ENCODE measurements around the gene PVRIG. TPM values are rescaled to one million over a fixed set of nuclear protein-coding genes. Genes with fewer than 3 reads are reported as not detected.

The PVRIG gene
- total RNA-seq, 1 experiment from 2014 or later, result 0.70 TPM

DNA sequence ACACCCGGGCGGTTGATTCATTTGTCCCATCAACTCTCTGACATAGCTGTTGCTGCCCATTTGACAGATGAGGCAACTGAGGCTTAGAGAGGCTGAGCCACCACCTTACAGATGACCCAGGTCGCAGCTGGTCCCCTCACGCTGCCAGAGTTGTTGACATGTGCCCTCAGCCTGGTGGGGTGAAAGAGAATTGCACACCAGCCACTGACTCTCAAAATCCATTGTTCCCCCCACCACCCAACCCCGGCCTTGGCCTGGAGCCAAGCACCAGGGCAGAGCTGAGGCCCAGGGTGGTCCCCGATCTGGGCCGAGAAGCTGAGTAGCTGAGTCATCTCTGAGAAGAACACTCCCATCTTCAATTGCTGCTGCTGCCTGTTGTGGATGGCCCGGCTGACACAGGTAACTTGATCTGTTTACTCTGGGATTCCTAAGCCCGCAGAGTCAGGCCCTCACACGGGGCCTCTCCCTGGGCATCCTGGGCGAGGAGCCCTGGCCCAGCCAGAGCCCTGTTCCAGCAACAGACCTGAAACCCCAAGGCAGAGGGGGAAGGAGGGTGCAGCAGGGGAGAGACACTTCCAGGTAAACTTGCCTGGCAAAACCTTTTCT, 27.5 kb downstream of the PVRIG start:
- Histone ChIP-seq H3T11ph (ENCODE audit: low read length) (no peak overlapping the region), H4K8ac (replicated peaks; ENCODE audit: insufficient read length, low read depth, low read length) (no peak overlapping the region), H4K91ac (ENCODE audit: insufficient read length, low read depth, low read length) (no peak overlapping the region), H3K56ac (ENCODE audit: insufficient read length, low read depth, low read length) (no peak overlapping the region), H2BK5ac (ENCODE audit: insufficient read length, low read length) (no peak overlapping the region), H2AFZ (ENCODE audit: low read length) (no peak overlapping the region), H2BK15ac (ENCODE audit: low read depth, low read length) (no peak overlapping the region), H3K14ac (ENCODE audit: insufficient read depth, low read length) (no peak overlapping the region), H3K23me2 (ENCODE audit: insufficient read length, low read depth, low read length, poor library complexity, severe bottlenecking) (no peaks in the 10 kb centered on the region), H3K79me1 (ENCODE audit: insufficient read depth, low read depth, low read length, poor library complexity, severe bottlenecking) (no peaks in the 10 kb centered on the region), H2AK5ac (ENCODE audit: insufficient read length, low read length) (no peak overlapping the region), H3K23ac (ENCODE audit: insufficient read length, low read depth, low read length) (no peak overlapping the region), H3K9me3 (ENCODE audit: control insufficient read depth, low read depth, low read length) (no peaks in the 10 kb centered on the region), H2BK120ac (ENCODE audit: low read depth, low read length, poor library complexity, severe bottlenecking) (no peak overlapping the region), H4K20me1 (ENCODE audit: control insufficient read depth, insufficient read depth, insufficient read length) (no peaks in the 10 kb centered on the region), H3K27me3 (ENCODE audit: insufficient read depth, low read length) (no peaks in the 10 kb centered on the region), H2BK20ac (ENCODE audit: low read depth, low read length, poor library complexity, severe bottlenecking) (no peak overlapping the region), H3K18ac (ENCODE audit: insufficient read length, low read depth, low read length) (peak overlapping the region; percentile 21), H2BK12ac (ENCODE audit: insufficient read length, low read depth, low read length) (no peak overlapping the region), H3K9ac (ENCODE audit: extremely low read depth, insufficient read length, low read length) (no peak overlapping the region), H4K5ac (ENCODE audit: insufficient read length, low read depth, low read length) (no peak overlapping the region), H3K4me1 (ENCODE audit: insufficient read depth, low read length) (no peaks in the 10 kb centered on the region; the same call in 1 of the 2 replicates), H3K4me2 (ENCODE audit: insufficient read depth, insufficient read length, low read length) (no peak overlapping the region), H3K79me2 (ENCODE audit: insufficient read depth, low read length) (no peaks in the 10 kb centered on the region), H3K27ac (ENCODE audit: insufficient read length, low read depth, low read length) (peak overlapping the region; percentile 60), H3K4ac (ENCODE audit: low read depth, low read length) (no peak overlapping the region)
- Mint-ChIP-seq H3K9me3 (no peaks in the 10 kb centered on the region), H3K4me1 (peaks cover 43 to 52% of the 10 kb centered on the region in 2 experiments), H3K4me3 (peak overlapping the region in 1 of 2 experiments; percentile 56; a peak in 3 of 5 replicates), H3K27ac (peak overlapping the region; percentile 98 to 99 (median 98)), H3K27me3 (ENCODE audit: low read depth) (no peaks in the 10 kb centered on the region; the same call in 1 of the 2 replicates), H3K36me3 (ENCODE audit: insufficient read depth in 1 of 3, low read depth in 3 of 3) (peaks cover 0 to 7% (median 5%) of the 10 kb centered on the region in 3 experiments; a peak in 4 of 7 replicates)
- peak; percentile 91 for DNase-seq
- WGBS (ENCODE audit: extremely low coverage, insufficient read length, low lambda C conversion rate), result no CpG with 5 or more reads among the region's 11 CpGs
- TF ChIP-seq, protein P1, sequence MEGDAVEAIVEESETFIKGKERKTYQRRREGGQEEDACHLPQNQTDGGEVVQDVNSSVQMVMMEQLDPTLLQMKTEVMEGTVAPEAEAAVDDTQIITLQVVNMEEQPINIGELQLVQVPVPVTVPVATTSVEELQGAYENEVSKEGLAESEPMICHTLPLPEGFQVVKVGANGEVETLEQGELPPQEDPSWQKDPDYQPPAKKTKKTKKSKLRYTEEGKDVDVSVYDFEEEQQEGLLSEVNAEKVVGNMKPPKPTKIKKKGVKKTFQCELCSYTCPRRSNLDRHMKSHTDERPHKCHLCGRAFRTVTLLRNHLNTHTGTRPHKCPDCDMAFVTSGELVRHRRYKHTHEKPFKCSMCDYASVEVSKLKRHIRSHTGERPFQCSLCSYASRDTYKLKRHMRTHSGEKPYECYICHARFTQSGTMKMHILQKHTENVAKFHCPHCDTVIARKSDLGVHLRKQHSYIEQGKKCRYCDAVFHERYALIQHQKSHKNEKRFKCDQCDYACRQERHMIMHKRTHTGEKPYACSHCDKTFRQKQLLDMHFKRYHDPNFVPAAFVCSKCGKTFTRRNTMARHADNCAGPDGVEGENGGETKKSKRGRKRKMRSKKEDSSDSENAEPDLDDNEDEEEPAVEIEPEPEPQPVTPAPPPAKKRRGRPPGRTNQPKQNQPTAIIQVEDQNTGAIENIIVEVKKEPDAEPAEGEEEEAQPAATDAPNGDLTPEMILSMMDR (conservative IDR thresholded peaks at IDR 0.05), result peak; percentile 48

All from H9 (cell line).